Nephron progenitor cell (in vitro differentiated cells): ENCODE results near the gene RPTOR.
"Not testable (repeated sequence)": the region's sequence is repeated elsewhere in the genome, so short reads cannot be mapped to it uniquely, and the experiment has no call there.

Experiments used
- DNase-seq: peaks from one replicate; pipeline ENCODE4 v3.0.0; 2021
- H3K27ac Mint-ChIP-seq: 2 replicates; pipeline ENCODE4 v1.8.0; 2021; ENCODE audit warnings: mild to moderate bottlenecking, moderate library complexity, mixed read lengths
- H3K27me3 Mint-ChIP-seq: 2 replicates; pipeline ENCODE4 v1.8.0; 2021; ENCODE audit warnings: mild to moderate bottlenecking, low read depth, mixed read lengths; ENCODE audit not compliant: poor library complexity
- H3K36me3 Mint-ChIP-seq: 2 replicates; pipeline ENCODE4 v1.8.0; 2021; ENCODE audit warnings: low read depth, mixed read lengths
- H3K4me1 Mint-ChIP-seq: 2 replicates; pipeline ENCODE4 v1.8.0; 2021; ENCODE audit warnings: mixed read lengths
- H3K4me3 Mint-ChIP-seq: 2 replicates; pipeline ENCODE4 v1.8.0; 2021; ENCODE audit warnings: mild to moderate bottlenecking, moderate library complexity, mixed read lengths
- H3K9me3 Mint-ChIP-seq: 2 replicates; pipeline ENCODE4 v1.8.0; 2021; ENCODE audit warnings: mild to moderate bottlenecking, moderate library complexity, mixed read lengths
- CTCF ChIP-seq: fragments of 200-600 bp; sonication (generic); IDR thresholded peaks from 2 replicates; pipeline ENCODE4 v1.5.0; 2021; ENCODE audit warnings: antibody characterized with exemption

The RPTOR gene

GRCh38 chr17:80795090-80795580 is 250.5 kb downstream of the RPTOR start:
- peaks cover 8% of the 10 kb centered on the region for H3K9me3 Mint-ChIP-seq
- no peak for DNase-seq
- H3K27ac Mint-ChIP-seq, result no peak overlapping the region
- H3K4me1 Mint-ChIP-seq, result peaks cover 59% of the 10 kb centered on the region
- no peaks in the 10 kb centered on the region for H3K27me3 Mint-ChIP-seq
- H3K36me3 Mint-ChIP-seq, result peaks cover 53% of the 10 kb centered on the region
- TF ChIP-seq CTCF, result no peak
- no peak overlapping the region for H3K4me3 Mint-ChIP-seq

GRCh38 chr17:80795754-80796153 is 251.1 kb downstream of the RPTOR start:
- H3K4me1 Mint-ChIP-seq, result peaks cover 57% of the 10 kb centered on the region
- H3K4me3 Mint-ChIP-seq, result no peak overlapping the region
- H3K36me3 Mint-ChIP-seq, result peaks cover 53% of the 10 kb centered on the region
- no peaks in the 10 kb centered on the region for H3K27me3 Mint-ChIP-seq
- no peak for TF ChIP-seq CTCF
- H3K27ac Mint-ChIP-seq, result no peak overlapping the region
- DNase-seq, result no peak
- peaks cover 8% of the 10 kb centered on the region for H3K9me3 Mint-ChIP-seq

- peaks cover 8% of the 10 kb centered on the region for H3K9me3 Mint-ChIP-seq
- H3K4me1 Mint-ChIP-seq, result peaks cover 50% of the 10 kb centered on the region
- DNase-seq, result no peak
- no peak overlapping the region for H3K4me3 Mint-ChIP-seq
- peaks cover 53% of the 10 kb centered on the region for H3K36me3 Mint-ChIP-seq
- no peak for TF ChIP-seq CTCF
- no peaks in the 10 kb centered on the region for H3K27me3 Mint-ChIP-seq
- no peak overlapping the region for H3K27ac Mint-ChIP-seq
Observed at GRCh38 chr17:80796430-80796861, 251.8 kb downstream of the RPTOR start.

GRCh38 chr17:80797222-80797621 is 252.6 kb downstream of the RPTOR start:
- peaks cover 44% of the 10 kb centered on the region for H3K4me1 Mint-ChIP-seq
- peaks cover 53% of the 10 kb centered on the region for H3K36me3 Mint-ChIP-seq
- not testable (repeated sequence) for H3K4me3 Mint-ChIP-seq, H3K27ac Mint-ChIP-seq, DNase-seq, H3K27me3 Mint-ChIP-seq, H3K9me3 Mint-ChIP-seq

GRCh38 chr17:80797741-80798594 is 253.3 kb downstream of the RPTOR start:
- TF ChIP-seq CTCF, result no peak
- Mint-ChIP-seq H3K27me3 (no peaks in the 10 kb centered on the region), H3K4me3 (no peak overlapping the region), H3K27ac (no peak overlapping the region), H3K36me3 (peaks cover 53% of the 10 kb centered on the region), H3K4me1 (peaks cover 44% of the 10 kb centered on the region), H3K9me3 (peaks cover 8% of the 10 kb centered on the region)
- no peak for DNase-seq

- peak overlapping the region; percentile 77 for H3K27ac Mint-ChIP-seq
- TF ChIP-seq CTCF, result no peak
- peak; percentile 37 for DNase-seq
- no peak overlapping the region for H3K4me3 Mint-ChIP-seq
- H3K4me1 Mint-ChIP-seq, result peaks cover 41% of the 10 kb centered on the region
- H3K36me3 Mint-ChIP-seq, result peaks cover 47% of the 10 kb centered on the region
- H3K27me3 Mint-ChIP-seq, result no peaks in the 10 kb centered on the region
- peaks cover 8% of the 10 kb centered on the region for H3K9me3 Mint-ChIP-seq
Observed at GRCh38 chr17:80798595-80799537, 254.2 kb downstream of the RPTOR start.
